ENCODE data around the gene GRIA3. TPM values are rescaled to one million over a fixed set of nuclear protein-coding genes. Genes with fewer than 3 reads are reported as not detected.

The GRIA3 gene
- total and polyA plus RNA-seq, 9 donors: 1.2 to 11.2 (median 4.2) TPM

GRCh38 chrX:123267220-123267619, 83.1 kb downstream of the GRIA3 start:
- intact Hi-C loops (cut with DNase I): no loop called here
- no peak for DNase-seq
- no peaks in the 10 kb centered on the region for H3K36me3 ChIP-seq
- H3K27me3 ChIP-seq: no peaks in the 10 kb centered on the region
- TF ChIP-seq EP300 (IDR thresholded peaks at IDR 0.05): no peak
- TF ChIP-seq POLR2A (IDR thresholded peaks at IDR 0.05): no peak
- no peak for TF ChIP-seq CTCF (IDR thresholded peaks at IDR 0.05)
- H3K9me3 ChIP-seq: no peaks in the 10 kb centered on the region
- no peaks in the 10 kb centered on the region for H3K4me1 ChIP-seq (ENCODE audit: insufficient read depth)
- WGBS, 3 donors: 54 to 57% (median 55%) methylated on average over 3 of the region's 3 CpGs
- no peak overlapping the region for H3K27ac ChIP-seq
- H3K4me3 ChIP-seq: no peak overlapping the region

DNA sequence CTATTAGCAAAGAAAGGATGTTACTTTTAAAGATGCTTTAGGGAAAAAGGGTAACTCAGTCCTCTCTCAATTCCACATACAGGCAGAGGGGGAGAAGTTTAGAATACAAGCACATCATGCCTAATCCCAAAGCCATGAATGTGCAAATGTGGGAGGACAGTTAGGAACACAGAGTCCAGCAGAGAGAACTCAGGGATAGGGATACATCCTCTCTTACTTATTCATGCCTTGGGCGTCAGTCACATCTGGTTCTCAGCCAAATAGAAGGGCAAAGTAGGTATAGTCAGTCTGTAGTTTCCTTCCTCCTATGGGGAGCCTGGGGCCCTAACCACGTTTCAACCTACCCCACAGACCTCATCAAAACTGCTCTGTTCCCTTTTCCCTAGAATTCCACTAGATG, 87.8 kb downstream of the GRIA3 start:
- no peak overlapping the region for H3K4me3 ChIP-seq
- no peaks in the 10 kb centered on the region for H3K4me1 ChIP-seq (ENCODE audit: insufficient read depth)
- TF ChIP-seq EP300 (IDR thresholded peaks at IDR 0.05): no peak
- TF ChIP-seq POLR2A (IDR thresholded peaks at IDR 0.05): no peak
- no peak for TF ChIP-seq CTCF (IDR thresholded peaks at IDR 0.05)
- no peaks in the 10 kb centered on the region for H3K9me3 ChIP-seq
- no peaks in the 10 kb centered on the region for H3K27me3 ChIP-seq
- no peaks in the 10 kb centered on the region for H3K36me3 ChIP-seq
- no peak overlapping the region for H3K27ac ChIP-seq
- intact Hi-C loops (cut with DNase I): no loop called here
- no peak for DNase-seq
- 29 to 41% (median 31%) methylated on average over 2 of the region's 2 CpGs for WGBS, 3 donors

DNA sequence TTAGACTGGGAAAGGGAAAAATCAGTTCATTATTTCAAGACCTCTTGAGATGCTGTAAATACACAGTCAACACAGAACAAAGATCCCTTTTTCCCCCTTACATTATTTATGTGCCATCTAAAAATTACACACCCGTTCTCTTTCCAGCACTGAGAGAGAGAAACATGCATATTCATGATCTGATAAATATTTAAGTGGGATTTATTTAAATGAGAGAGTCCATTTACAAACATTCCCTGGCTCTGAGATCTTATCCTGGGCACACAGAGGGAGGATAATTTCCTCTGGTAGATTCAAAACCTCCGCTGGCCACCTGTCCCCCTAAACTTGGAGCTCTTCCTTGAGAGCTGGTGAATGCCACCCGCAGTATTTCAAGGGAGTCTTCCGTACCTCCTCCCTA, 88.6 kb downstream of the GRIA3 start:
- intact Hi-C loops (cut with DNase I): no loop called here
- no peak overlapping the region for H3K27ac ChIP-seq
- 60 to 77% (median 72%) methylated on average over 4 of the region's 4 CpGs for WGBS, 3 donors
- H3K27me3 ChIP-seq: no peaks in the 10 kb centered on the region
- H3K4me1 ChIP-seq (ENCODE audit: insufficient read depth): no peaks in the 10 kb centered on the region
- no peaks in the 10 kb centered on the region for H3K36me3 ChIP-seq
- no peak for TF ChIP-seq CTCF (IDR thresholded peaks at IDR 0.05)
- no peak for TF ChIP-seq POLR2A (IDR thresholded peaks at IDR 0.05)
- no peak for TF ChIP-seq EP300 (IDR thresholded peaks at IDR 0.05)
- DNase-seq: no peak
- H3K4me3 ChIP-seq: no peak overlapping the region
- no peaks in the 10 kb centered on the region for H3K9me3 ChIP-seq

GRCh38 chrX:123274796-123275195, 90.7 kb downstream of the GRIA3 start:
- intact Hi-C loops (cut with DNase I): no loop called here
- no peak for DNase-seq
- H3K9me3 ChIP-seq: no peaks in the 10 kb centered on the region
- no peaks in the 10 kb centered on the region for H3K4me1 ChIP-seq (ENCODE audit: insufficient read depth)
- no peaks in the 10 kb centered on the region for H3K27me3 ChIP-seq
- TF ChIP-seq CTCF (IDR thresholded peaks at IDR 0.05) (no peak), EP300 (IDR thresholded peaks at IDR 0.05) (no peak), POLR2A (IDR thresholded peaks at IDR 0.05) (no peak)
- no peak overlapping the region for H3K4me3 ChIP-seq
- WGBS, 3 donors: 64 to 75% (median 75%) methylated on average over 2 of the region's 2 CpGs
- H3K27ac ChIP-seq: no peak overlapping the region
- H3K36me3 ChIP-seq: no peaks in the 10 kb centered on the region

- intact Hi-C loops (cut with DNase I): no loop called here
- TF ChIP-seq CTCF (IDR thresholded peaks at IDR 0.05): no peak
- TF ChIP-seq POLR2A (IDR thresholded peaks at IDR 0.05): no peak
- no peak for TF ChIP-seq EP300 (IDR thresholded peaks at IDR 0.05)
- Histone ChIP-seq H3K36me3 (no peaks in the 10 kb centered on the region), H3K4me1 (ENCODE audit: insufficient read depth) (no peaks in the 10 kb centered on the region), H3K4me3 (no peak overlapping the region), H3K9me3 (no peaks in the 10 kb centered on the region), H3K27ac (no peak overlapping the region), H3K27me3 (no peaks in the 10 kb centered on the region)
- no peak for DNase-seq
- 44 to 52% (median 51%) methylated on average over 4 of the region's 4 CpGs for WGBS, 3 donors
Measured at GRCh38 chrX:123277347-123277746, 93.3 kb downstream of the GRIA3 start.
